Keratinocyte (primary cell): ENCODE data around the gene SMG6.

Experiments used
- CTCF ChIP-seq, 3 experiments: IDR thresholded peaks in 1 of 3; conservative IDR thresholded peaks in 1 of 3; optimal IDR thresholded peaks in 1 of 3; 2 replicates in 2 of 3; 3 replicates in 1 of 3; pipeline versions ENCODE3 to v1.5.1; 2011; ENCODE audit warnings: low read length in 3 of 3, mild to moderate bottlenecking in 3 of 3, moderate library complexity in 2 of 3, control low read depth in 1 of 3, inconsistent platforms in 1 of 3; ENCODE audit not compliant: insufficient read depth in 2 of 3; ENCODE audit errors: extremely low read depth in 1 of 3
- EZH2 ChIP-seq: IDR thresholded peaks from one replicate; pipeline ENCODE4 v1.6.1; 2012; ENCODE audit warnings: inconsistent platforms, mild to moderate bottlenecking, low read length, moderate library complexity

- TF ChIP-seq EZH2 (no peak), CTCF (optimal IDR thresholded peaks at IDR 0.05 in 1 of 3, IDR thresholded peaks at IDR 0.05 in 1 of 3, conservative IDR thresholded peaks at IDR 0.05 in 1 of 3; ENCODE audit: extremely low read depth in 1 of 3, insufficient read depth in 2 of 3, low read length in 3 of 3) (no peak)
These were observed 42.9 kb upstream of the SMG6 start for GRCh38 chr17:2346475-2346874.
